Measurements from ENCODE around the gene SELE. TPM values are rescaled to one million over a fixed set of nuclear protein-coding genes. Genes with fewer than 3 reads are reported as not detected.
"Not testable (repeated sequence)": the region's sequence is repeated elsewhere in the genome, so short reads cannot be mapped to it uniquely, and the experiment has no call there.

The SELE gene
- total RNA-seq, 1 donor from 2014 or later: 9.0 TPM

DNA sequence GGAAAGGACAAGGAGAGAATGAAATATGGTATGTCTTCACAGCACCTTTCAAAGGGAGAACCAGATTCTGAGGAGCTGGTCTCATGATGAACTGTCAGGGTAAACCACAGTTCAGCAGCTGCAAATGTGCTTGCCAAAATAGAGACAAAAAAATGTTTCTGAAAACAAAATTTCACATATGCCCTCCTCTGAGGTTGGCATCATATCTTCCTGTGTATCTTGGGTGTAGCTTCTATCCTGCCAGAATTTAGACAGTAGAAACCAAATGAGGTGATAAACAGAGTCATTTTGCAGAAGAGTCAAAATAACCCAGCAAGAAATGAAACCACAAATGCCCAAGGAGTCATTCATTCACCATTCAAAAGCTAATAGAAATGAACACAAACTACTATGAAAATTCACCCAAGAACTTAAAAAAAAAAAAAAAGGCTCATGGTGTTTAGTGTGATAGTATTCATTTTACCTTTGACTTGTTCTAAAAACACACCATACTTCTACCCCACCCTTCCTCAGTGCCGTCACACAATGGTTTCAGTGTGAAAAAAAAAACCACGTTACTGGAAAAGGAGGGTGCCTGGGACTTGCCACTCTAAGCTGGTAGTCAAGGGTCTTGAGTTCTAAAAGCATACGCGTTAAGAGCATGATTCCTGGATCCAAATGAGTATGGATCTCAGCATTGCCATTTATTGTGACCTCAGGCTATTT lies 41.0 kb downstream of the SELE start:
- TF ChIP-seq, protein P1, sequence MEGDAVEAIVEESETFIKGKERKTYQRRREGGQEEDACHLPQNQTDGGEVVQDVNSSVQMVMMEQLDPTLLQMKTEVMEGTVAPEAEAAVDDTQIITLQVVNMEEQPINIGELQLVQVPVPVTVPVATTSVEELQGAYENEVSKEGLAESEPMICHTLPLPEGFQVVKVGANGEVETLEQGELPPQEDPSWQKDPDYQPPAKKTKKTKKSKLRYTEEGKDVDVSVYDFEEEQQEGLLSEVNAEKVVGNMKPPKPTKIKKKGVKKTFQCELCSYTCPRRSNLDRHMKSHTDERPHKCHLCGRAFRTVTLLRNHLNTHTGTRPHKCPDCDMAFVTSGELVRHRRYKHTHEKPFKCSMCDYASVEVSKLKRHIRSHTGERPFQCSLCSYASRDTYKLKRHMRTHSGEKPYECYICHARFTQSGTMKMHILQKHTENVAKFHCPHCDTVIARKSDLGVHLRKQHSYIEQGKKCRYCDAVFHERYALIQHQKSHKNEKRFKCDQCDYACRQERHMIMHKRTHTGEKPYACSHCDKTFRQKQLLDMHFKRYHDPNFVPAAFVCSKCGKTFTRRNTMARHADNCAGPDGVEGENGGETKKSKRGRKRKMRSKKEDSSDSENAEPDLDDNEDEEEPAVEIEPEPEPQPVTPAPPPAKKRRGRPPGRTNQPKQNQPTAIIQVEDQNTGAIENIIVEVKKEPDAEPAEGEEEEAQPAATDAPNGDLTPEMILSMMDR (IDR thresholded peaks at IDR 0.05): no peak
- Histone ChIP-seq H3K4me3 (no peak overlapping the region), H3K36me3 (no peaks in the 10 kb centered on the region), H3K27ac (no peak overlapping the region), H3K9me3 (no peaks in the 10 kb centered on the region), H3K4me1 (no peaks in the 10 kb centered on the region), H3K27me3 (no peaks in the 10 kb centered on the region)
- intact Hi-C loops (cut with DNase I): no loop called here
- no peak for DNase-seq (ENCODE audit: low spot score in 2 of 2)

DNA sequence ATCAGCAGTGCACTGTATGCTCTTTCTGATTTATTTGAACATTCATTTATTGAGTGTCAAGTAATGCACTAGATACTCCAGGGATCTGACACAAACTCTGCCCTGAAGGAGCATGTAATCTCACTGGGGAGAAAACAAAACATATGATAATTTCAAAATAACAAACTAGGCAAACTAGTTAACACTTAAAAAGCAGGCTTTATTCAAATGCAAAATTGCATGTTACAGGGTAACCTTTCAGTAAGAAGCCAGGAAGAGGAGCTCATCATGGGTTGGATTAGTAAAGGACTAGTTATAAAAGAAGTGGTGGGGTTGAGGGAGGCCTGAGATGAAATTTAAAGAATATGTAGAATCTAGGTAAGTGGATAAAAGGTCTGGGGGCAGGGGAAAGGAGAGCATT lies 43.4 kb downstream of the SELE start:
- Histone ChIP-seq H3K27me3 (no peaks in the 10 kb centered on the region), H3K36me3 (no peaks in the 10 kb centered on the region), H3K4me3 (no peak overlapping the region), H3K9me3 (no peaks in the 10 kb centered on the region), H3K27ac (no peak overlapping the region), H3K4me1 (no peaks in the 10 kb centered on the region)
- TF ChIP-seq, protein P1 (IDR thresholded peaks at IDR 0.05): no peak
- intact Hi-C loops (cut with DNase I): no loop called here
- DNase-seq (ENCODE audit: low spot score in 2 of 2): no peak

DNA sequence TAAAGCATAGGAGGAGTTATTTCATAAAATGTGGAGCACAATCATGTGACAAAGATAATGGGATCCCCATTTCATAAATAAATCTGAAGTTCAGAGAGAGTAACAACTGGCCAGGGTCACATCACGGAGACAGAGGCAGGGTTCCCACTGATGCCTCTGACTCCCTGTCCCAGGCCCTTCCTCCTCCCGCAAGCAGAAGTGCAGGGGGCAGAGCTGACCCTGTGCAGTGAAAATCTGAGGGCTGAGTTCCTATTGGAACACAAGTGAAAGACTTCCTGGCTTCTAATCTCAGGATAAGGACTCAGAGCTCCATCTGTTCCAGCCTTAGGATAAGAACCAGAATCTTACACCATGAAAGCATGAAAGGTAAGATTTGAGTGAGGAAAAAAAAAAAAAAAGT lies 44.5 kb downstream of the SELE start:
- intact Hi-C loops (cut with DNase I): no loop called here
- H3K9me3 ChIP-seq: no peaks in the 10 kb centered on the region
- no peak overlapping the region for H3K27ac ChIP-seq
- no peaks in the 10 kb centered on the region for H3K4me1 ChIP-seq
- no peaks in the 10 kb centered on the region for H3K36me3 ChIP-seq
- no peak overlapping the region for H3K4me3 ChIP-seq
- TF ChIP-seq, protein P1 (IDR thresholded peaks at IDR 0.05): no peak
- no peak for DNase-seq (ENCODE audit: low spot score in 2 of 2)
- H3K27me3 ChIP-seq: no peaks in the 10 kb centered on the region

DNA sequence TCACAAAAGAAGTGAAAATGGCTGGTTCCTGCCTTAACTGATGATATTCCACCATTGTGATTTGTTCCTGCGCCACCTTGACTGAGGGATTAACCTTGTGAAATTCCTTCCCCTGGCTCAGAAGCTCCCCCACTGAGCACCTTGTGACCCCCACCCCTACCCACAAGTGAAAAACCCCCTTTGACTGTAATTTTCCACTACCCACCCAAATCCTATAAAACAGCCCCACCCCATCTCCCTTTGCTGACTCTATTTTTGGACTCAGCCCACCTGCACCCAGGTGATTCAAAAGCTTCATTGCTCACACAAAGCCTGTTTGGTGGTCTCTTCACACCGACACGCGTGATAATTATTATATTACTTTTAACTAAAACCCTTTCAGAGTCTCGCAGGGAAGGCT lies 45.5 kb downstream of the SELE start:
- H3K36me3 ChIP-seq; intact Hi-C loops (cut with DNase I); H3K4me3 ChIP-seq; H3K9me3 ChIP-seq; H3K27me3 ChIP-seq; H3K4me1 ChIP-seq; H3K27ac ChIP-seq; DNase-seq (ENCODE audit: low spot score in 2 of 2): not testable (repeated sequence)

DNA sequence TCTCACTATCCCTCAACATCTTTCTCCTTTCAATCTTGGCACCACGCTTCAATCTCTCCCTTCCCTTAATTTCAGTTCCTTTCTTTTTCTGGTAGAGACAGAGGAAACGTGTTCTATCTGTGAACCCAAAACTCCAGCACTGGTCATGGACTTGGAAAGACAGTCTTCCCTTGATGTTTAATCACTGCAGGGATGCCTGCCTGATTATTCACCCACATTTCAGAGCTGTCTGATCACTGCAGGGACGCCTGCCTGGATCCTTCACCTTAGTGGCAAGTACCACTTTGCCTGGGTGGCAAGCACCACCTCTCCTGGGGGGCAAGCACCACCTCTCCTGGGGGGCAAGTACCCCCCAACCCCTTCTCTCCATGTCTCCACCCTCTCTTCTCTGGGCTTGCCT lies 50.2 kb downstream of the SELE start:
- Histone ChIP-seq H3K36me3 (no peaks in the 10 kb centered on the region), H3K4me1 (no peaks in the 10 kb centered on the region), H3K27me3 (no peaks in the 10 kb centered on the region), H3K4me3 (no peak overlapping the region), H3K9me3 (no peaks in the 10 kb centered on the region), H3K27ac (no peak overlapping the region)
- DNase-seq (ENCODE audit: low spot score in 2 of 2): no peak
- intact Hi-C loops (cut with DNase I): no loop called here
- TF ChIP-seq, protein P1 (IDR thresholded peaks at IDR 0.05): no peak

DNA sequence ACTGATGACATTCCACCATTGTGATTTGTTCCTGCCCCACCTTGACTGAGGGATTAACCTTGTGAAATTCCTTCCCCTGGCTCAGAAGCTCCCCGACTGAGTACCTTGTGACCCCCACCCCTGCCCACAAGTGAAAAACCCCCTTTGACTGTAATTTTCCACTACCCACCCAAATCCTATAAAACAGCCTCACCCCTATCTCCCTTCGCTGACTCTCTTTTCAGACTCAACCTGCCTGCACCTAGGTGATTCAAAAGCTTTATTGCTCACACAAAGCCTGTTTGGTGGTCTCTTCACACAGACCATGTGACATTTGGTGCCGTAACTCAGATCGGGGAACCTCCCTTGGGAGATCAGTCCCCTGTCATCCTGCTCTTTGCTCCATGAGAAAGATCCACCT lies 50.7 kb downstream of the SELE start:
- intact Hi-C loops (cut with DNase I); H3K36me3 ChIP-seq; H3K27ac ChIP-seq; DNase-seq (ENCODE audit: low spot score in 2 of 2); H3K4me1 ChIP-seq; H3K27me3 ChIP-seq; H3K9me3 ChIP-seq; H3K4me3 ChIP-seq: not testable (repeated sequence)

DNA sequence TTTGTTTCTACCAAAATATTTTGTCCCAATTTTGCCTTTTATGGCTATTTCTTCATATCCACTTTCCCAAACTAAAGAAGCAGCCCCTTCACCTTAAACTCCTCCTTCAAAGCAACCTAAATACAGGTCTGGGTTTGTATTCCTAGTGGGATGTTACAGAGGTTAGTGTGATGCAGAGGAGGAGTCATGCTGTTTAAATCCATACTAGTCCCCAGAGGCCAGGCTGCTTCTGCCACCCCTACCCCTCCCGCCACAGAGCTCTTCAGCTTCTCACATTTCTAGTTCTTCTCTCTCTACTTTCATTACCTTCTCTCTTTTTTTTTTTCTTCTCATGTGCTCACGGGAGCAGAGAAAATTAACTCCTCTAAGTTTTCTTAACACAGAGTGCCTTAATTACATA lies 51.8 kb downstream of the SELE start:
- DNase-seq (ENCODE audit: low spot score in 2 of 2): no peak
- no peaks in the 10 kb centered on the region for H3K27me3 ChIP-seq
- H3K27ac ChIP-seq: no peak overlapping the region
- no peak overlapping the region for H3K4me3 ChIP-seq
- no peaks in the 10 kb centered on the region for H3K9me3 ChIP-seq
- intact Hi-C loops (cut with DNase I): no loop called here
- TF ChIP-seq, protein P1 (IDR thresholded peaks at IDR 0.05): no peak
- no peaks in the 10 kb centered on the region for H3K36me3 ChIP-seq
- no peaks in the 10 kb centered on the region for H3K4me1 ChIP-seq

All from ascending aorta (tissue), 2 donors.